NT2/D1 (cell line): ENCODE results near the gene GPR61.

Source experiments
- SUZ12 ChIP-seq: IDR thresholded peaks from 2 replicates; pipeline ENCODE4 v1.6.1; 2011; ENCODE audit not compliant: insufficient read length, insufficient read depth; ENCODE audit errors: extremely low read depth
- ZNF274 ChIP-seq: IDR thresholded peaks from 2 replicates; pipeline ENCODE4 v1.6.1; 2011; ENCODE audit warnings: mild to moderate bottlenecking, low read depth, low read length

DNA sequence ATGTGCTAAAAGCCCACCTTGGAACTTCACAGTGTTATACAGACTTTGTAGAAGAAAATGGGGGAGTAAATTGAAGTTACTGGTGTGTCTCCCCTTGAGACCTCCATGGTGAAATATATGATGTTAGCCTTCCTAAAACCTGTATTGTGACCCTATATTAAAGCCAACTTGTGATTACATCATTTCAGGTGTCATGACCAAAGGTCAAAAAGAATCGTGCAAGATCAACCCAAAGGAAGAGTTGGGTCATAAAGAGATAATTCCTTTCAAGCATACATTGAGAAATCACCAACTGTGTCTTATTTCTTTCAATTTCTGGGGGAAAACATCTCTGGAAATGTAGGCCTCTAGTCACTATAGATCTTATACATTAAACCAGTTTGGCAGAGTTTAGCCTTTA lies 45.1 kb downstream of the GPR61 start:
- no peak for TF ChIP-seq ZNF274
- no peak for TF ChIP-seq SUZ12
